ENCODE results near the gene PPP2R1B. TPM values are rescaled to one million over a fixed set of nuclear protein-coding genes. Genes with fewer than 3 reads are reported as not detected.

Gene PPP2R1B
- total and polyA plus RNA-seq, 11 donors, result 4.2 to 99.9 (median 7.9) TPM

GRCh38 chr11:111733611-111734088 lies 32.5 kb downstream of the PPP2R1B start:
- H3K27me3 ChIP-seq, result no peaks in the 10 kb centered on the region
- H3K27ac ChIP-seq, result peak overlapping the region; percentile 79 to 98 (median 94)
- DNase-seq (peak in 4 of 5 donors; percentile 42 to 68 (median 49)), ATAC-seq (peak in 3 of 4 donors; percentile 1 to 29 (median 15))
- 42 to 59% (median 48%) methylated on average over 8 to 9 of the region's 9 CpGs for WGBS, 4 donors
- intact Hi-C loops (cut with DNase I), result loop anchor here in 5 of 10 donors (5.0 kb wide), 1 partner anchor 34 kb away; the partner anchor contains the start of gene PPP2R1B (in 5 of the 5)
- no peaks in the 10 kb centered on the region for H3K9me3 ChIP-seq
- H3K4me3 ChIP-seq, result no peak overlapping the region
- no peak for TF ChIP-seq POLR2A (IDR thresholded peaks at IDR 0.05)
- H3K36me3 ChIP-seq, result peaks cover 0 to 8% (median 0%) of the 10 kb centered on the region in 9 donors
- peaks cover 2 to 100% (median 96%) of the 10 kb centered on the region in 12 donors for H3K4me1 ChIP-seq

GRCh38 chr11:111733016-111733415 lies 33.2 kb downstream of the PPP2R1B start:
- Histone ChIP-seq H3K27me3 (no peaks in the 10 kb centered on the region), H3K9me3 (no peaks in the 10 kb centered on the region), H3K27ac (peak overlapping the region; percentile 79 to 98 (median 94)), H3K4me1 (peaks cover 2 to 98% (median 89%) of the 10 kb centered on the region in 12 donors), H3K4me3 (no peak overlapping the region), H3K36me3 (peaks cover 0 to 7% (median 0%) of the 10 kb centered on the region in 9 donors)
- WGBS, 4 donors, result 26 to 48% (median 37%) methylated on average over 4 to 7 of the region's 7 CpGs
- intact Hi-C loops (cut with DNase I), result loop anchor here in 5 of 10 donors (5.0 kb wide), 1 partner anchor 34 kb away; the partner anchor contains the start of gene PPP2R1B (in 5 of the 5)
- ATAC-seq, result peak in 3 of 4 donors; percentile 16 to 36 (median 25)
- peak; percentile 52 to 72 (median 62) for DNase-seq
- no peak for TF ChIP-seq POLR2A (IDR thresholded peaks at IDR 0.05)

DNA sequence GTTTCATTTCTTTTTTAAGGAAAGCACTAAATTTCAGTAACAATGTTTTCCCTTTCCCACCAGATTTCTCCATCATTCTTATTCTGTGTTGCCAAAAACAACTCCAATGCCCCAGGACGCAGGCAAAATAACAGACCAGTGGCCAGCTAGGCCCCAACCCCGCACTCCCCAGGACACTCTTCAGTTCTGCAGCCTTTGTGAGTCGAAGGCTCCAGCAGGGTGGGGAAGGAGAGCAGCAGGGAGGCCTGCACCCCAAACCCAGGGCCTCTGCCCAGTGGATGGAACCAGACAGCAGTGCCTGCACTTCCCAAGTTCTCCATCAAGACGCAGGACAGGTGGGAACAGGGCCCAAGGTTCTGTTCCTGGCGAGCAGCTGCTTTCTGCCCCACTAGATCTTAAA lies 34.4 kb downstream of the PPP2R1B start:
- ATAC-seq (no peak), DNase-seq (no peak)
- Histone ChIP-seq H3K27ac (peak overlapping the region; percentile 28 to 98 (median 92)), H3K27me3 (no peaks in the 10 kb centered on the region), H3K9me3 (no peaks in the 10 kb centered on the region), H3K4me1 (peaks cover 2 to 88% (median 78%) of the 10 kb centered on the region in 12 donors), H3K36me3 (peaks cover 0 to 19% (median 10%) of the 10 kb centered on the region in 9 donors), H3K4me3 (no peak overlapping the region)
- no peak for TF ChIP-seq POLR2A (IDR thresholded peaks at IDR 0.05)
- TF ChIP-seq CTCF (IDR thresholded peaks at IDR 0.05), result no peak
- WGBS, 4 donors, result 44 to 84% (median 69%) methylated on average over 3 to 5 of the region's 5 CpGs
- intact Hi-C loops (cut with DNase I), result loop anchor here in 5 of 10 donors (5.0 kb wide), 1 partner anchor 35 kb away; the partner anchor contains the start of gene PPP2R1B (in 5 of the 5)

DNA sequence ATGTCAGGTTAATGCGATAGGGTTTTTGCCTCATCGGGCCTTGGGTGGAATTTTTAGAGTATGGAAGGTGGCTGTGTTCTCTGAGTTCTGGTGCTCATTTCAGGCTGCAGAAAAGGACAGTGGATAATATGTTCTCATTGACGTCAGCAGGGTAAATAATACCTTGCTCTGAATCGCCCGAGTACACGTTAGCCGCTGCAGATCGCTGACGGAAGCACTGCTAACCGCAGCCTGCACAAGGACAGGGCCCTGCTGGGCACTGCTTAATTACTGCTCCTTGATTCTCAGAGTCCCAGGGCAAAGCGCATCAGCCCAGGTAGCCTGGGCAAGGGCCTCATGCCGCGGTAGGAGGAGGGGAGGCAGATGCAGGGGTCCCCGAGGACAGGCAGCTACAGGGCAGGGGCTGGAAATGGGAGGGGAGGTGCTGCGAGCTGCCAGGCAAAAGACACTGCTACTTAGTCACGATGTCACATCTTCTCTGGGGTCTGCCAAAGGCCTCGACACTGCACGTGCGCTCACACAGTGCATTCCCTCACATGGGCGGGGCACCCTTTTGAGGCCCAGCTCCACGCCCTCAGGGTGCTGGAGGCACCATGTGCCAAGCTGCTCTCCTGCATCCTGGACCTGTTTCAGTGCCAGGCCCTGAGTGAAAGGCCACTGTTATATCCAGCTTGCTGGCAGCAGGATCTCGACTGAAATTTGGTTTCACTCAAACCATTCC lies 35.2 kb downstream of the PPP2R1B start:
- H3K4me1 ChIP-seq, result peaks cover 2 to 80% (median 70%) of the 10 kb centered on the region in 12 donors
- peak in 3 of 4 donors; percentile 8 to 52 (median 16) for ATAC-seq

More for the DNA sequence above, 35.2 kb downstream of the PPP2R1B start:
- Histone ChIP-seq H3K4me3 (peak overlapping the region in 5 of 12 donors; percentile 2 to 30 (median 6)), H3K9me3 (no peaks in the 10 kb centered on the region), H3K27me3 (no peaks in the 10 kb centered on the region), H3K36me3 (peaks cover 0 to 26% (median 18%) of the 10 kb centered on the region in 9 donors), H3K27ac (peak overlapping the region; percentile 28 to 98 (median 92))
- intact Hi-C loops (cut with DNase I), result loop anchor here in 5 of 10 donors (5.0 kb wide), 1 partner anchor 36 kb away; the partner anchor contains the start of gene PPP2R1B (in 5 of the 5)
- TF ChIP-seq CTCF (IDR thresholded peaks at IDR 0.05) (no peak), POLR2A (IDR thresholded peaks at IDR 0.05) (no peak)
- DNase-seq, result peak in 3 of 5 donors; percentile 44 to 65 (median 59)
- whole genome bisulfite sequencing, 4 donors, result 65 to 78% (median 67%) methylated on average over 19 to 22 of the region's 22 CpGs
